ENCODE results near the gene FRMPD1. TPM values are rescaled to one million over a fixed set of nuclear protein-coding genes. Genes with fewer than 3 reads are reported as not detected.
A peak's percentile ranks its signal among the peaks of the same experiment; 100 is the strongest.

The FRMPD1 gene
- total RNA-seq, 6 experiments from 2014 or later = 0.10 to 0.74 (median 0.51) TPM

DNA sequence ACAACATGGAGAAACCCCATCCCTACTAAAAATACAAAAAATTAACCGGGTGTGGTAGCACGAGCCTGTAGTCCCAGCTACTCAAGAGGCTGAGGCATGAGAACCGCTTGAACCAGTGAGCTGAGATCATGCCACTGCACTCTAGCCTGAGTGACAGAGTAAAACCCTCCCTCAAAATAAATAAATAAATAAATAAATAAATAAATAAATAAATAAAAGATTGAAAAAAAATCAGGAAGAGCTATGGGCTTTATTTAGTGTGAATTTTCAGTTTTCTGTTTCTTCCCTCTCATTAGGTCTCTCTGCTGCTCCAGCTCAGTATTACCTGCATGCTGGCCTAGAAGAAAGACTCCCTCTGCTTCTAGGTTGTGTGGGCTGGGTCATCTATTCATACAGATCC lies 55.0 kb downstream of the FRMPD1 start:
- 90% methylated on average over 3 of the region's 3 CpGs for WGBS (ENCODE audit: insufficient coverage, low coverage, low lambda C conversion rate, missing lambda C conversion rate)

DNA sequence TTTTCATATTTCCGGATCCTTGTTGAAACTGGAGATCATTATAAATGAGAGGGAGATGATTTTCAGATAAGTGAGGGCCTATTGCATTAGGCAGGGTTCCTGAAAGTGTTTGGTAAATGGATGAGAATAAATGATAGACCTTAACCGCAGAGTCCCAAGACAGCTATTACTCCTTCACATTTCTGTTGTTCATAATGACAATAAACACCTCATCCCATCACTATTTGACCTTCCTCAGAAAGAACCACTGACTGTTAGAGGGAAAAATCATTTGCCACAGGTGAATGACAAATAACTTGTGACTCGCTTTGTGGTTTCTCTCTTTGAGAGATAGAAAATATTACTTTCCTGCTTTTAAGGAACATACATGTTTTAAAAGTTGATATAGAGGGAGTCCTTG lies 55.5 kb downstream of the FRMPD1 start:
- DNase-seq = no peak
- no peaks in the 10 kb centered on the region for H3K27me3 ChIP-seq
- no peak overlapping the region for H3K27ac ChIP-seq
- no peak for ATAC-seq
- H3K9me3 ChIP-seq = no peaks in the 10 kb centered on the region
- no peaks in the 10 kb centered on the region for H3K36me3 ChIP-seq
- H3K4me3 ChIP-seq = no peak overlapping the region
- intact Hi-C loops (cut with DNase I) = no loop called here
- peaks cover 0 to 16% (median 7%) of the 10 kb centered on the region in 4 donors for H3K4me1 ChIP-seq
- 81% methylated on average over 3 of the region's 3 CpGs for WGBS (ENCODE audit: insufficient coverage, low coverage, low lambda C conversion rate, missing lambda C conversion rate)
- TF ChIP-seq, protein P1, sequence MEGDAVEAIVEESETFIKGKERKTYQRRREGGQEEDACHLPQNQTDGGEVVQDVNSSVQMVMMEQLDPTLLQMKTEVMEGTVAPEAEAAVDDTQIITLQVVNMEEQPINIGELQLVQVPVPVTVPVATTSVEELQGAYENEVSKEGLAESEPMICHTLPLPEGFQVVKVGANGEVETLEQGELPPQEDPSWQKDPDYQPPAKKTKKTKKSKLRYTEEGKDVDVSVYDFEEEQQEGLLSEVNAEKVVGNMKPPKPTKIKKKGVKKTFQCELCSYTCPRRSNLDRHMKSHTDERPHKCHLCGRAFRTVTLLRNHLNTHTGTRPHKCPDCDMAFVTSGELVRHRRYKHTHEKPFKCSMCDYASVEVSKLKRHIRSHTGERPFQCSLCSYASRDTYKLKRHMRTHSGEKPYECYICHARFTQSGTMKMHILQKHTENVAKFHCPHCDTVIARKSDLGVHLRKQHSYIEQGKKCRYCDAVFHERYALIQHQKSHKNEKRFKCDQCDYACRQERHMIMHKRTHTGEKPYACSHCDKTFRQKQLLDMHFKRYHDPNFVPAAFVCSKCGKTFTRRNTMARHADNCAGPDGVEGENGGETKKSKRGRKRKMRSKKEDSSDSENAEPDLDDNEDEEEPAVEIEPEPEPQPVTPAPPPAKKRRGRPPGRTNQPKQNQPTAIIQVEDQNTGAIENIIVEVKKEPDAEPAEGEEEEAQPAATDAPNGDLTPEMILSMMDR (IDR thresholded peaks at IDR 0.05) = no peak
- TF ChIP-seq POLR2A (IDR thresholded peaks at IDR 0.05) = no peak

More for the DNA sequence above, 55.0 kb downstream of the FRMPD1 start:
- H3K36me3 ChIP-seq = no peaks in the 10 kb centered on the region
- H3K27me3 ChIP-seq = no peaks in the 10 kb centered on the region
- no peak for ATAC-seq
- intact Hi-C loops (cut with DNase I) = no loop called here
- DNase-seq = no peak
- TF ChIP-seq, protein P1 (IDR thresholded peaks at IDR 0.05) = no peak
- no peak for TF ChIP-seq POLR2A (IDR thresholded peaks at IDR 0.05)
- no peak overlapping the region for H3K4me3 ChIP-seq
- no peaks in the 10 kb centered on the region for H3K9me3 ChIP-seq
- H3K4me1 ChIP-seq = peaks cover 0 to 19% (median 8%) of the 10 kb centered on the region in 4 donors
- H3K27ac ChIP-seq = no peak overlapping the region

DNA sequence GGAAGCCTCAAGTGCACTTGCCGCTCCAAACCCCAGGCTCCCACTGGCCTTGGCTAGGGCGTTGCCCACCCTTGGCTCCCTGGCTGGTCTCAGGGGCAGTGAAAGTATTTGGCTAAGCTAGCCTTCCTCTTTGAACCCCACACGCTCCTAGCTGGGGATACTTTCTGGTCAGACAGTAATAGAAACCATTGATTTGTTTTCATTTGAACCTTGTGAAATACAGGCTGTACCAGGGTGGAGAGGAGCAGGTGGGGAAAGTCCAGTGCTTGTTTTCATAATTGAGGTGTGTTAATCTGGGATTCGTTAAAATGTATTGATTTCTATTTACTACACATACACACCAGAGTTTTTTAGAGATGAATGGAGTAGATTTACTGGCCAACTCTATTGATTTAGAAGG lies 57.0 kb downstream of the FRMPD1 start:
- H3K27me3 ChIP-seq = no peaks in the 10 kb centered on the region
- H3K27ac ChIP-seq = peak overlapping the region in 1 of 3 donors; percentile 64
- ATAC-seq (peak; percentile 91 to 96 (median 94)), DNase-seq (peak in 1 of 3 donors; percentile 54)
- WGBS (ENCODE audit: insufficient coverage, low coverage, low lambda C conversion rate, missing lambda C conversion rate) = 0% methylated on average over 1 of the region's 4 CpGs
- no peak overlapping the region for H3K4me3 ChIP-seq
- H3K4me1 ChIP-seq = peaks cover 0 to 16% (median 7%) of the 10 kb centered on the region in 4 donors
- H3K9me3 ChIP-seq = no peaks in the 10 kb centered on the region
- TF ChIP-seq, protein P1 (IDR thresholded peaks at IDR 0.05) = no peak
- no peak for TF ChIP-seq POLR2A (IDR thresholded peaks at IDR 0.05)
- H3K36me3 ChIP-seq = no peaks in the 10 kb centered on the region
- intact Hi-C loops (cut with DNase I) = no loop called here

DNA sequence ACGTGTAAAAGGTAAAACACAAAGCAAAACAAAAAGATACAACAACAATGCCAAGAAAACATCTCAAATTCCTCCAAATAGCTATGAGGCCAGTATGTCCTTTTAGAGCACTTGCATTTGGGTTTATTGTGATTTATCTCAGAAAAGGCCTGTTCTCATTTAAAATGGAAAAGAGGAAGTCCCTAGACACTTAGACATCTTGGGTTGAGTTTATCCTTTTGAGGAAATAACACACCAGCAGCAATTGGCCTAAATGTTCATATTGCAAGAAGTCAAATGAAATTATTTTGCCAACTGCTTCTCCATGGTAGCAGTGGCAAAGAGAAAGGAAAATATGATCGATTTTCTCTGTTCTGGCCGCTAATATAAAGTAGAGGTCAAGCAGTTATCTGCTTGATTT lies 59.3 kb downstream of the FRMPD1 start:
- DNase-seq (no peak), ATAC-seq (no peak)
- Histone ChIP-seq H3K4me3 (no peak overlapping the region), H3K9me3 (no peaks in the 10 kb centered on the region), H3K4me1 (peaks cover 0 to 18% (median 8%) of the 10 kb centered on the region in 4 donors), H3K27me3 (no peaks in the 10 kb centered on the region), H3K27ac (no peak overlapping the region), H3K36me3 (no peaks in the 10 kb centered on the region)
- WGBS (ENCODE audit: insufficient coverage, low coverage, low lambda C conversion rate, missing lambda C conversion rate) = 61% methylated on average over 3 of the region's 3 CpGs
- TF ChIP-seq, protein P1 (IDR thresholded peaks at IDR 0.05) = no peak
- no peak for TF ChIP-seq POLR2A (IDR thresholded peaks at IDR 0.05)
- intact Hi-C loops (cut with DNase I) = no loop called here

DNA sequence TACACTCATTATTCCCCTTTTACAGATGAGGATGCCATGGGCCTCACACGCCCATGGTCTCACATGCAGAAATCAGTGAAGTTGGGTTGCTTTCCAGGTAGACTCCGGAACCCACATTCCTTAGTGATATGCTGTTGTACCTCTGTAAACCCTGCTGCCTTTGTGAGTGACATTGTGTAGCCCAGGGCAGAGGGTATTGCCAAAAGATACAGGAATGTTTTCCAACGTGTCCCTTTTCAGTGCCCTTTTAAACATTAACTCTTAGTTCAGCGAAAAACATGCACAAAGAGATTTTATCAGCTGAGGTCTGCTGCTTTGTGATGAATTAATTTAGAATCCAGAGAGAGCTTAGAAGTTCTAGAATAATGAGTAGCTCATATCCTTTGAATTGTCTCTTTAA lies 64.5 kb downstream of the FRMPD1 start:
- ATAC-seq (peak; percentile 76 to 93 (median 91)), DNase-seq (no peak)
- no peak overlapping the region for H3K4me3 ChIP-seq
- no peak for TF ChIP-seq POLR2A (IDR thresholded peaks at IDR 0.05)
- TF ChIP-seq, protein P1 (IDR thresholded peaks at IDR 0.05) = no peak
- intact Hi-C loops (cut with DNase I) = no loop called here
- H3K36me3 ChIP-seq = no peaks in the 10 kb centered on the region
- WGBS (ENCODE audit: insufficient coverage, low coverage, low lambda C conversion rate, missing lambda C conversion rate) = 34% methylated on average over 4 of the region's 4 CpGs
- no peaks in the 10 kb centered on the region for H3K9me3 ChIP-seq
- peak overlapping the region in 2 of 3 donors; percentile 4 to 41 for H3K27ac ChIP-seq
- no peaks in the 10 kb centered on the region for H3K27me3 ChIP-seq
- H3K4me1 ChIP-seq = peaks cover 0 to 18% (median 4%) of the 10 kb centered on the region in 4 donors

Data from right lobe of liver (tissue), 6 donors.